Stimulated activated CD8-positive, alpha-beta memory T cell treated with anti-CD3 and anti-CD28 coated beads, Interleukin-12 subunit alpha, Interleukin-12 subunit beta, amount 100 ng/mL, for 1 hour (primary cell): ENCODE measurements around the gene CHST6.
A peak's percentile ranks its signal among the peaks of the same experiment; 100 is the strongest.
"Not testable (repeated sequence)": the region's sequence is repeated elsewhere in the genome, so short reads cannot be mapped to it uniquely, and the experiment has no call there.

Experiments
- DNase-seq: peaks from one replicate; pipeline ENCODE4 v3.0.0-alpha.2; 2020; ENCODE audit warnings: low read depth

The CHST6 gene

DNA sequence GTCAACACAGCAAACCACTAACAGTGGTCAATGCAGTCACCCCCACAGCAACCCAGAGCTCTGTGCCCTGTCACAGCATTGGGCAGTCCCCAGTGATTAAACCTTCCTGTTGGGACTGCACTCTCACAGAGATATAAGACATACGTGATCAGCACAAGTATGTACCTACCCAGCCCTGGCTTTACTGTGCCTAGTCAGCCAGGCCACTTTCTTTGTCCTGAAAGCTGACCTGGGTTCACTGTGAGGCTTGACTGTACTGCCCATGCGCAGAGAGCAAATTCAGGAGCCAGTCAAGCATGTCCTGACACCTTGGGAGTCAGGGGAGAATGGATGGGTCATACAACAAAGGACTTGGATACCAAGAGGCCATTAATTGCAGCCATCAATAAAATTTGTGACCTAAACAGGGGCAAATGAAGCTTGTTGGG lies 19.8 kb downstream of the CHST6 start:
- DNase-seq, result no peak

DNA sequence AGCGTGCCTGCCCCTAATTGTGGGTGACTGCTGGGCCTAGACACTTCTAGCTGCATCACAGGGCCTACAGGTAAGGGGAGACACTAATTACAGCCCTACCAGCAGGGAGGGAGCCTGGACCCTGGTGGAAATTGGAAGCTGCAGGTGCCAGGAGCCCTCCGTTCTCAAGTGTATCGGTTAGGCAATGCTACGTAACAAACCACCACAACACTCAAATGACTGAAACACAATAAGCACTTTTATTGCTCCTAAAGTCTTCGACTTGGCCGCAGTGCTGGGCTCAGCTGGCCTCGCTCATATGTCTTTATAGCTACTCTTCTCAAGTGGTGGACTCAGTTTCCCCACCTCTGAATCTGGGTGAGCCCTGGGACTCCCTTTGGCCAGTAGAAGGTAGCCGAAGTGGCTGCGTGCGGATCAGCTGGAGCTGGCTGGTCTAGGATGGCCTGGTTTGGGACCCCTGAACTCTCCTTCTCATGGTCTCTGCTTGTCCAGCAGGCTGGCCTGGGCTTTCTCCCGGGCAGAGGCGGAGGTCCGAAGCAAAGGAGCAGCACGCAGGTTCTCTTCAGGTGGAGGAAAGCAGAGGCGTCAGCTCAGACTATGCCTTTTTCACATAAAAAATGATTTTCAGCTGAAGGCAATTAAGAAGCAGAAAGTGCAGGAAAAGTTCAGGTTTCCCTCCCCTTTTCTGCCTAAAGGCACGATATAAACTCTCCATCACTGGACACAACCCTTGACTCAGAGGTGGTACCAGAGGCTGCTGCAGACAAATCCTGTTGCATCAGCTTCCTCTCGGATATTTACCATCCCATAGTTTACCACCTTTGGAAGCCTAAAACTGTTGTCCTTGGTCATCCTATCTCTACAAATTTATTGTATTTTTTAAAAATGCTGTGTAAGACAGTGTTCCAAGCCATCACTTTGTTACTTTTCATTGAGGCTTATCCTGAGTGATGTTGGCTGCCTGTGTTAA lies 22.0 kb downstream of the CHST6 start:
- DNase-seq, result no peak

GRCh38 chr16:75471723-75472633 lies 23.3 kb downstream of the CHST6 start:
- DNase-seq, result no peak

GRCh38 chr16:75466760-75467159 lies 28.5 kb downstream of the CHST6 start:
- no peak for DNase-seq

DNA sequence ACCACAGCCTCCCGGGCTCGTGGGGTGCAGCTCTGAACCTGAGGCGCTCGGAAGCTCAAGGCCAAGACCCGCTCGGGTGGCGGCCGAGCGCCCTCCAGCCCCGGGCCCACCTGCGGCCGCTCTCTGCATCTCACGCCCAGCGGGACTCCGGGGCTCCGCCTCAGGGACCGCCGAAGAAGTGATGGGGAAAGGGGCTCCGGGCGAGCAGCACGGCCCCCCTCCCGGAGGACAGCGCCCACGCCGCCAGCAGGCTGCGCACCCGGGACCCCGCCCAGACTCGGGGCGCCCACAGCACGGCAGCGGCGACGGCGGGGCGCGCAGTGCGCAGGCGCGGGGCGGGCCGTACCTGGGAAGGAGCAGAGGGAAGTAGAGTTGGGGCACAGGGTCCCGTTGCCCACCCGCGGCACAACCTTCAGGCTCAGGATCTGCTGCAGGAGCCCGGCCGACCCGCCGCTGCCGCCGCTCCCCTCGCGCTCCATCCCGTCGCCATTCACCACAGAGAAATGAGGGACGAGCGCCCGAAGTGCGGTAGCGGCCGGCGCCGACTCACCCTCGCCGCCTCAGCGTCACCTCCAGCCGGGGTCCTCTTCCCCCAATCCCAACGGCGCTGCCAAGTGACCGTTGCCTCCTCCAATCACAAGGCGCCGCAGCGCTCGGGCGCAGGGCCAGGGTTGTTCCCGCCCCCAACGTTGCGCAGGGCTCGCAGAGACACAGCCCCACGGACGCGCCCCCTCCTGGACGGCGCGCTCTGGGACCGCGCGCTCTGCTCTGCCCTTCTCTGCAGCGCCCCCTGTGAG lies 30.9 kb downstream of the CHST6 start, which contains the start of gene TMEM170A:
Gene TMEM170A, minus strand, starts transcription at position 568 of the 797 bp plus-strand sequence. Its CDS starts 89 bp downstream, at position 479.
- peak; percentile 97 for DNase-seq

DNA sequence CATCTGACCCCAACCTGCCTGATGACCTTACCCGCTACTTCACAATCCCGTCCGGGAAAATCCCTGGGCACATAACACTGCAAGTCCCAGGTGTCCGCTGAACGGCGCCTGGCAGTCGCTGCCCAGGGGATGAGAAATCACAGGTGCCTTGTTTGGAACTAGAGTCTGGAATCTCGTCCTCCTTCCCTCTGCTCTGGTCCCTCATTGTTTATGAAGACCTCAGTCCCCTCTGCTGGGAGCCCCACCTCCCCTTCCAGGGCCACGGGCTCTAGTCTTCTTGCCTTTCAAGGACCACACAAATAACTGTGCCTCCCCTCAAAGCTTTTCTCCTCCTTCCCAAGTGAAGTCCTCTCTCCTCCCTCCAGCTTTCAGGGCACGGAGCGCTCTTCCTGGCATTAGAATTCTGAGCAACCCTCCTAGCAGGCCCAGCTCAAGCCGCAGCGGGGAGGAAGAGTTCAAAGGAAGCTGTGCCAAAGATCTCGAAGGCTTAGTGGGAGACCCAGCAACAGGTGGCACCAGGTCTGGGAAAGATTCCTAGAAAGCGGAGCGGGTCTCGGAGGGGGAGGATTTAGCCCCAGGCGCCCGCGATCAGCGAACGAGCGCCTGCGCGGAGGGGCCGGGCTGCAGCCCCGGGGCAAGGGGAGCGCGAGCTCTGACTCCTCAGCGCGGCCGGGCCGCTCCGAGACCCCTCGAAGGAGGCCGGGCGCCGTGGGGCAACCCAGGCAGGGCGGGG lies 31.7 kb downstream of the CHST6 start:
- not testable (repeated sequence) for DNase-seq

DNA sequence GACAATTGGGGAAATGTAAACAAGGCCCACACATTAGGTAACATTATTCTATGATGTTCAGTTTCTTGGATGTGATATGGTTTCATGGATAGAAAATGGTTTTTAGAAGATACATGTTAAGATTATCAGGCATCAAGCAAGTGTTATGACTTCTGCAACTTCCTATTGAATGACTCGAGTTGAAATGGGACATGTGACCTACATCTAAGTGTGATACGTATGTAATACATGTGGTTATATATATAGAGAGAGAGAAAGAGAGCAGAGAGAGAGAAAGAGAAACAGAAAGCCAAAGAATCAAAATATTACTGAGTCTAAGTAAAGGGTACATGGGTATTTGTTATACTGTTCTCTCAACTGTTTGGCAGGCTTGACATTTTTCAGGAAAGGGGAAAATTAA lies 32.4 kb downstream of the CHST6 start:
- no peak for DNase-seq

DNA sequence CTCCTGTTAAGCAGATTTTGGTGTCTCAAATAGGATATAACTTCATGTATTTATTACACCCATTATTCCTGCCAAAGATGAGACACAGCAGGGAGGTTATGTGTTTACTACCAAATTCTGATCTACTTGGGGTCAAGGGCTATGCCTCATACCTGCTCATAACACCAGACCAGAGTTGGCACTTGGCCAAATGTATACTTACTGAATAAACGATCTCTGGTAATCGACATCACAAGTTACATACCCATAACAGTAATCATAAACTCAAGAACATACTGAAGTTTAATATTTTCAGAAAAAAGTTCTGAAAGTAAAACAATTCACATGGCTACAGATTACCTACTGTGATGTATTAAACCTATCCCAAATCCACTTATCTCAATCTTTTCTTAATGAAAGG lies 33.7 kb downstream of the CHST6 start:
- DNase-seq, result no peak

- no peak for DNase-seq
These were observed 34.8 kb downstream of the CHST6 start for GRCh38 chr16:75460446-75460845.

GRCh38 chr16:75459691-75460090 lies 35.5 kb downstream of the CHST6 start:
- no peak for DNase-seq

DNA sequence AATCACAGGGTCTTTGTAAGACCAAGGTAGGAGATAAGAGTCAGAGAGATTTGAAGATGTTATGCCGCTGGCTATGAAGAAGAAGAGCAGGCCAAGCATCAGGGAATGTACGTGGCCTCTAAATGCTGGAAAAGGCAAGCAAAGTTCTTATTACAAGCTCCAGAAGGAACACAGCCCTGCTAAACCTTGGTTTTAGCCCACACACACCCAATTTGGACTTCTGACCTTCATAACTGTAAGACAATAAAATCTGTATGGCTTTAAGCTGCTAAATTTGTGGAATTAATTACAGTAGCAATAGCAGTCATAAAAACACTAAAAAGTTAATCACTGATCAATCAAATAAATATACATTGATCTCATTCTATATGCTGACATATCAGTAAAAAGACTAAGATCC lies 36.8 kb downstream of the CHST6 start:
- no peak for DNase-seq

- DNase-seq, result no peak
These were observed 37.2 kb downstream of the CHST6 start for GRCh38 chr16:75458029-75458428.

GRCh38 chr16:75457485-75458021 lies 37.7 kb downstream of the CHST6 start:
- no peak for DNase-seq

- no peak for DNase-seq
These were observed 38.3 kb downstream of the CHST6 start for GRCh38 chr16:75456971-75457370.

GRCh38 chr16:75456486-75456885 lies 38.8 kb downstream of the CHST6 start:
- not testable (repeated sequence) for DNase-seq

GRCh38 chr16:75455677-75456076 lies 39.6 kb downstream of the CHST6 start:
- DNase-seq, result no peak

- DNase-seq, result no peak
These were observed 42.6 kb downstream of the CHST6 start for GRCh38 chr16:75452464-75453190.

DNA sequence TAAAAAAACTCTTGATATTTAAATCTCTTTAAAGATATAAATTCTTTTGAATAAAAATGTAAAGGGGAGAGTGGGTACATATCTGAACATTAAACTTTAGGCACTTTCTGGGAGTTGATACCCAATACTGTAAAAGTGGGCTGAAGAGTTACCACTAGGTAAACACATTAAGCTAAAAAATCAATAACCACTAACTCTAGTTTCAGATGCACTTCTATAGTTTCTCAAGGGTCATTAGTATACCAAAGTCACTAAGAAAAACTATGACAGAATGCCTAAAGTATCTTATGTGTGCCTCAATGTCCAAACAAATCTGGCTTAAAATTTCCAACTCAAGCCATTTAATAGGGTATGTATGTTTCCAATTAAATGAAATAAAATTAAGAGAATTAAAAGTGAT lies 48.8 kb downstream of the CHST6 start:
- DNase-seq, result no peak

GRCh38 chr16:75445298-75445697 lies 49.9 kb downstream of the CHST6 start:
- DNase-seq, result no peak

- DNase-seq, result no peak
These were observed 51.9 kb downstream of the CHST6 start for GRCh38 chr16:75443298-75443697.
